ENCODE data around the gene C1orf232. TPM values are rescaled to one million over a fixed set of nuclear protein-coding genes. Genes with fewer than 3 reads are reported as not detected.

Gene C1orf232
- total and polyA plus RNA-seq, 9 donors = not detected

- Histone ChIP-seq H3K27ac (no peak overlapping the region), H3K9me3 (no peaks in the 10 kb centered on the region), H3K27me3 (no peaks in the 10 kb centered on the region), H3K4me3 (no peak overlapping the region), H3K4me1 (ENCODE audit: insufficient read depth) (peaks cover 12% of the 10 kb centered on the region), H3K36me3 (no peaks in the 10 kb centered on the region)
- WGBS, 3 donors = 73 to 87% (median 83%) methylated on average over 4 of the region's 4 CpGs
- intact Hi-C loops (cut with DNase I) = loop anchor here in 1 of 4 donors (5.0 kb wide), 1 partner anchor 66 kb away; the partner anchor contains the start of gene CEP85
- no peak for DNase-seq
- no peak for TF ChIP-seq POLR2A (IDR thresholded peaks at IDR 0.05)
- no peak for TF ChIP-seq EP300 (IDR thresholded peaks at IDR 0.05)
- no peak for TF ChIP-seq CTCF (IDR thresholded peaks at IDR 0.05)
Measured at GRCh38 chr1:26166719-26167281, 2.0 kb downstream of the C1orf232 start.

- Histone ChIP-seq H3K36me3 (no peaks in the 10 kb centered on the region), H3K4me1 (ENCODE audit: insufficient read depth) (peaks cover 9% of the 10 kb centered on the region), H3K9me3 (no peaks in the 10 kb centered on the region), H3K4me3 (no peak overlapping the region), H3K27ac (peak overlapping the region; percentile 9 to 73), H3K27me3 (no peaks in the 10 kb centered on the region)
- 70 to 73% (median 72%) methylated on average over 19 of the region's 19 CpGs for WGBS, 3 donors
- intact Hi-C loops (cut with DNase I) = loop anchor here in 2 of 4 donors (5.0 kb wide), 2 partner anchors 53 to 67 kb away; partner anchors contain the start of genes CEP85 (in 1 of the 2) and PDIK1L (in 1 of the 2)
- no peak for TF ChIP-seq CTCF (IDR thresholded peaks at IDR 0.05)
- no peak for TF ChIP-seq EP300 (IDR thresholded peaks at IDR 0.05)
- no peak for TF ChIP-seq POLR2A (IDR thresholded peaks at IDR 0.05)
- no peak for DNase-seq
Measured at GRCh38 chr1:26164861-26165842, 3.6 kb downstream of the C1orf232 start.

- Histone ChIP-seq H3K36me3 (no peaks in the 10 kb centered on the region), H3K27me3 (no peaks in the 10 kb centered on the region), H3K27ac (peak overlapping the region; percentile 9 to 73), H3K9me3 (no peaks in the 10 kb centered on the region), H3K4me1 (ENCODE audit: insufficient read depth) (peaks cover 8% of the 10 kb centered on the region), H3K4me3 (peak overlapping the region; percentile 40)
- intact Hi-C loops (cut with DNase I) = loop anchor here in 1 of 4 donors (5.0 kb wide), 1 partner anchor 52 kb away; the partner anchor contains the start of gene PDIK1L
- 11 to 19% (median 14%) methylated on average over 39 to 72 of the region's 72 CpGs for WGBS, 3 donors
- no peak for TF ChIP-seq EP300 (IDR thresholded peaks at IDR 0.05)
- TF ChIP-seq POLR2A (IDR thresholded peaks at IDR 0.05) = no peak
- peak; percentile 59 to 90 (median 78) for TF ChIP-seq CTCF (IDR thresholded peaks at IDR 0.05)
- DNase-seq = peak; percentile 38 to 77 (median 67)
Measured at GRCh38 chr1:26164036-26164860, 4.5 kb downstream of the C1orf232 start.

- H3K27ac ChIP-seq = peak overlapping the region in 1 of 2 donors; percentile 9
- TF ChIP-seq POLR2A (IDR thresholded peaks at IDR 0.05) (no peak), CTCF (IDR thresholded peaks at IDR 0.05) (no peak), EP300 (IDR thresholded peaks at IDR 0.05) (no peak)
- H3K4me3 ChIP-seq = peak overlapping the region; percentile 40
- intact Hi-C loops (cut with DNase I) = loop anchor here in 1 of 4 donors (5.0 kb wide), 1 partner anchor 51 kb away; the partner anchor contains the start of gene PDIK1L
- no peaks in the 10 kb centered on the region for H3K9me3 ChIP-seq
- H3K27me3 ChIP-seq = no peaks in the 10 kb centered on the region
- H3K36me3 ChIP-seq = no peaks in the 10 kb centered on the region
- peaks cover 8% of the 10 kb centered on the region for H3K4me1 ChIP-seq (ENCODE audit: insufficient read depth)
- 47 to 71% (median 67%) methylated on average over 9 of the region's 9 CpGs for WGBS, 3 donors
- DNase-seq = no peak
Measured at GRCh38 chr1:26163684-26164035, 5.1 kb downstream of the C1orf232 start.

Data from ovary (tissue), 9 donors.